Measurements from ENCODE around the gene ANKRD66.
"Not testable (repeated sequence)": the region's sequence is repeated elsewhere in the genome, so short reads cannot be mapped to it uniquely, and the experiment has no call there.

ANKRD66 gene

DNA sequence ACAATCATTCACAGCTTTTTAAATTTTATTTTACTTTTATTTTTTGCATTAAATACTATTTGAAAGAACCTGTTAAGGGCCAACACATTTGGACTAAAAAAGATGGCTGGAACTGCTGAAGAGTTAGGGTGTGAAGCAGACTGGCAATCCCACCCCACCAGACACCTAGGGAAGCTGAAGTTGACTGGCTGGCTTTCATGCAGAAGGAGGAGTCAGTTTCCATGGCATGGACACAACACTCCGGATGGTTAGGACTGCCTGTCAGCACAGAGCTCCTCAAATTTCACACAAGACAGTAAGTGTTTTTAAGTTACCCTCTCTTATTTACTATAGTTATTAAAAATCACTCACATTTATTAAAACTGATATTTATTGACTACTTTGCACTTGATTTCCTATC is at the start of gene ANKRD66:
Gene ANKRD66, plus strand, starts transcription at position 238 of the 400 bp plus-strand sequence. CDS start 5,016 bp downstream, outside the sequence.
- DNase-seq = no peak

DNA sequence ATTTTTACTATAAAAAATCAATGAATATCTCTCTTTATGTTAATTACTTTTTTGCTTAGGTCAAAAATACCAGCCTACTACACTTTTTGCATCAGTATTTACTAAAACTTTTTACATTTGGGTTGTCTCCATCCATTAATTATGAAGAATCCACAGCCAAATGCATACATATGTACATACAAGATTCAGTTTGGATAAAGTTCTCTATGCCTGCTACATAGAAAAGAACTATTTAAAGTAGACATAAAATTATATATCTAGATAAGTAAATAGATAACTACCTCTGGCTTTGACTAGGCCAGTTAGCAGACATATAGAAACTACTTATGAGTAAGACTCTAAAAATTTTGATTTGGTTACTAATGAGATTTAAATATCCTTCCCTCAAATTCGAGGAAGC is 46.8 kb upstream of the ANKRD66 start:
- no peak for DNase-seq

DNA sequence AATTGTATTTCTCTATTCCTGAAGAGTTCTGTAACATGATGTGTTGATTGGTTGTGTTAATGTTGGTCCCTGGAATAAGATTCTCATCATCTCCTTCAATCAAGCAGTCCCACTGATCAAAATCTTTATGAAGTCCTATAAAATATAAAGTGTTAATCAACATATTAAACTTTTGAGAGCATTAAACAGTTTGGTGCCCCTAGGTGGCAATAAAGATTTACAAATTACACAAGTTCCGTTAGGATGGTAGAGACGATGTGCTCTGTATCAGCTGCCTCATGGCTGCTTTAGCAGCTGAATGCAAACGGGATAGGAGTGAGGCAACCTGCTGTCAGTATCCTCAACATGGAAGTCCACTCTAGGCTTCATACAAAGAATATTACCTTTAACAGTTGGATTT is 42.2 kb upstream of the ANKRD66 start:
- DNase-seq = no peak

DNA sequence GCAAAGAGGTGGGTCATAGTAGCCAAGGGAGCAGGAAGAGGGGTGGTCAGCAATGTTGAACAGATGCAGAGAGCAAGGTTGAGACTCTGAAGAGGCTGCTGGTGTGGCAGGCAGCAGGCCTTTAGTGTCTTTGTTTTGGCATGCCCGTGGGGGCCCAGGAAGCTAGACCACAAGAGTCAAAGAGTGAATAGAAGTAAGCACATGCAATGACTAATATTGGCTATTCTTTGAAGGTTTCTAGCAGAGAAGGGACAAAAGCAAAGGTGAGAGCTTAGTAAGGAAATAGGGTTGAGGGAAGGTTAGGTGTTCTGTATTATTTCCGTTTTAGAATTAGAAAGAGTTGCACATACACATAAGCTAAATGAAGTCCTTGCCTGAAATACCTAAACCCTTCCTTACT is 40.3 kb upstream of the ANKRD66 start:
- DNase-seq = no peak

DNA sequence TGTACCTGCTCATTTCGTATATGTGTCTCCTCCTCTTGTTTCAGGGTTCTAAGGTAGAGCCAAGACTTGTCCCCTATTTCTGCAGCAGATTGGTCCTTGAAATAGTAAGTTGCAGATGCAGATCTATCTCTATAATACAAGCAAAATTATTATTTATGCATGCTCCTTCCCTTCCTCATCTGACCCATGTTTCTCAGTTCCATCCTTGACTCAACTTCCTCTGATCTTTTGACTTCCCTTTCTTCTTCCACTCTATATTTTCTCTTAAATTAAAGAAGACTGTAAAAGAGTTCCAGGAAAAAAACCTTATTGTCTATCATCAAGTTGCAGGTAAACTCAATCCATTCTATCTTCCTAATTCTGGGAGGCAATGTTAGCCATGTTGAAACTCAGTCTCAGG is 35.2 kb upstream of the ANKRD66 start:
- no peak for DNase-seq

- DNase-seq = no peak
Observed at GRCh38 chr6:46715141-46715540, 31.6 kb upstream of the ANKRD66 start.

DNA sequence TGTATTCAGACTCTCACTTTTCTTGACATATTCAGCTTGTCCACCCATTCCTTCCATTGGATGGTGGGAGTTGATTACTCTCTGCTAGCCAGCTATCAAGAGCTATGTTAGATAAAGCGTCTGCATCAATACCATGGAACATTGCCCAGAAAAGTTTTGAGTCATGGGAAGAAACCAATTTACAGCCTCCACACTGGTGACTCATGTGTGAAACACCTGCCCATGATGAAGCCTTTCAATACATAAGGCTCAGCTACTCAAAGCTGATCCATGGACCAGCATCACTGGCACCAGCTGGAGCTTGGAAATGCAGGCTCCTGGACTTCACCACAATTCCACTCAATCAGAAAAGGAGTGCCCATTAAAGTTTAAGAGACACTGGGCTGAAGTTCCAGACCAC is 27.6 kb upstream of the ANKRD66 start:
- no peak for DNase-seq

GRCh38 chr6:46720401-46720800 is 26.3 kb upstream of the ANKRD66 start:
- no peak for DNase-seq

DNA sequence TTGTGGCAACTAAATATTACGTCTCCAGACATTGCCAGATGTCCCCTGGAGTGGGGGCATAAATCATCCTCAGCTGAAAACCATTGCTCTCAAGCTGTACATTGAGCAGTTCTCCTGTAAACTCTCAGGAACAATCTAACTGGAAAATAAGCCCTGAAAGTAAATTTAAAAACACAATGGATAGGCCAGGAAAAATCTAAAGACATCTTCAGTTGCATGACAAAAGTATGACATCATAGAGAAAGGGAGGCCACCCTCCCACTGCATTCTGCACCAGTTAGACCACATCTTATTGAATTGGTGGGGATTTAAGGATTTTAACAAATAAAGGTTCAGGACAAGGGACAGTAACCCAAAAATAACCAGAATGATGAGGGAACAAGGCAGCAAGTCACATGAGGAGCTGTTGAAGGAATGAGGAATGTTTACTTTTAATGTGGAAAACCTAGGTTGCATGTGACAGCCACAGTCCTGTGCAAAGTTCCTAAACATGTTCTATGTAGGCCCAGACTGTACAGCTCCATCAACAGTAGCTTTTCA is 16.9 kb upstream of the ANKRD66 start:
- DNase-seq = no peak

- no peak for DNase-seq
Observed at GRCh38 chr6:46730921-46731461, 15.7 kb upstream of the ANKRD66 start.

- DNase-seq = no peak
Observed at GRCh38 chr6:46733341-46733801, 13.4 kb upstream of the ANKRD66 start.

- no peak for DNase-seq
Observed at GRCh38 chr6:46734867-46735719, 11.6 kb upstream of the ANKRD66 start, which contains the start of gene PLA2G7. Gene PLA2G7, minus strand, starts transcription at chr6:46735375. Its CDS starts 12,484 bp downstream, at chr6:46722891.

GRCh38 chr6:46735720-46736031 is 11.1 kb upstream of the ANKRD66 start:
- no peak for DNase-seq

DNA sequence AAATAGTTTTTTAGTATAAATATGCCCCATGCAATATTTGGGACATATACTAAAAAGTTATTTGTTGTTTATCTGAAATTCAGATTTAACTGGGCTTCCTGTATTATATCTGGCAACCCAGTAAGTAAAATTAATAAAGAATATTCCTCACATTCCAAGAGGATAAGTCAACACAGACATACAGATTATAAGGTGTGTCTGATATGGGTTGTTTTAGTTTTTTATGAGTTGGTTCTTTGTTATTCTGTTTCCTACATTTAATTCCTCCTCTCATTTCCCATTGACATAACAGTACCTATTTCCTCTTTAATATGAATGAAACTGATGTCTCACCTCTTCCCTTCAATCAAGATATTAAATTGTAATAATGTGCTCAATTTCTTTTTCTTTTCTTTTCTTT is 9.8 kb upstream of the ANKRD66 start:
- no peak for DNase-seq

DNA sequence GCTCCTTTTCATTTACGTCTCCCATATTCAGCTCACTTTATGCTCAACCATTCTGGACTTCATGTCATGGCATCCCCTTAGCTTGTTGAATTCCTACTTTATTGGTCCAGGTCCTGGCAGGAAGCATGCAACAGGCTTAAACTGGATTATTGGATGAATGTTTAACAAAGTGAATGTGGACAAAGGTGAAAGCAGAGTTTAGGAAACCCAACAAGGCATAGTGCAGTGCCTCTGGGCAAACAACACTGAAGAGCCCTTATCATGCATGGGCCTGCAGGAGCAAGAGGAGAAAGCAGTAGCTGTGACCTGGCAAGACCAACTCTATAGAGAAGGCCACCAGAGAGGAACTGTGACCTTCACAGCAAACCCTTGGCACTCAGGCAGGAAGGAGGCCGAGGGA is 5.3 kb upstream of the ANKRD66 start:
- no peak for DNase-seq

GRCh38 chr6:46741910-46742309 is 4.8 kb upstream of the ANKRD66 start:
- DNase-seq = no peak

- DNase-seq = no peak
Observed at GRCh38 chr6:46743425-46744158, 3.1 kb upstream of the ANKRD66 start.

GRCh38 chr6:46744159-46744725 is 2.5 kb upstream of the ANKRD66 start:
- DNase-seq = not testable (repeated sequence)

DNA sequence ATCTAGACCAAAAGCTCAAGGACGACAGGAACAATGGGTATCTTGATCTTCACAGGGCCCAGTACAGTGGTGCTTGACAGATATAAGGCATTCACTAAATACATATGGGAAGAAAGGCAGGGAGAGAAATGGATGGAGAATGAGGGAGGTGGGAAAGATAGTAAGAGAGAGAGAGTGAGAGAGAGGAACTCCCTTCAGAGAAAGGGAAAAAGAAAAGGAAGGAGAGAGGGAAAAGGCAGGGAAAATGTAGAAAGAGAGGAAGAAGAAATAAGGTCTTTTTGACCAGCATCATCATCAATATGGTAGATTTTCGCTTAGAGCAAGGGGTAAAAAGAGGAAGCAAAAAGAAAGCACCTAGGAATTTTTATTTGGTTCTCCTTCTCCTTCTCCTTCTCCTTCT is 760 bp upstream of the ANKRD66 start:
- no peak for DNase-seq

DNA sequence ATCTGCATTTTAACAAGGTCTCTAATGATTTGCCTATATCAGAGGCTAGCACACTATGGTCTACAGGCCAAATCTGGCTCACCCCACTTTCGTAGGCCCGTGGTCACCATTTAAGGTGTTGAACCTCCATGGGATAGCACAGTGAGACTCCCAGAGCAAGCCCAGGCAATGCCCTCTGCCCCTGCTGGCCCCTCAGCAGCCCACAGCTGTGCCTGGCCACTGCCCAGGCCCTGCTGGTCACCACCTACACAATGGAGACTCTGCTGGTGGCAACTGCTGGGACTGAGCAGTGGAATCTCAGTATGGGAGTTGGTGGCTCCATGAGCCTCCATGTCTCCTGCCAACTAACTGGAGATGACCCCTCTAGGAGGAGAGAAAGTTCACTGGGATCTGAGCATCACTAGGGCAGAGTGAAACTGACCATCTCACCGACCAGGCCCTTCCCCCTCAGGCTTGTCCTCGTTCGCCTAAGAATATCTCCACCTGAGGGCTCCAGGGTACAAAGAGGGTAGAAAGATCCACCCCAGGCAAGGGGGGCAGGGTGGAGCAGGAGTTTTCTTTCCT is 2.3 kb downstream of the ANKRD66 start:
- DNase-seq = no peak

DNA sequence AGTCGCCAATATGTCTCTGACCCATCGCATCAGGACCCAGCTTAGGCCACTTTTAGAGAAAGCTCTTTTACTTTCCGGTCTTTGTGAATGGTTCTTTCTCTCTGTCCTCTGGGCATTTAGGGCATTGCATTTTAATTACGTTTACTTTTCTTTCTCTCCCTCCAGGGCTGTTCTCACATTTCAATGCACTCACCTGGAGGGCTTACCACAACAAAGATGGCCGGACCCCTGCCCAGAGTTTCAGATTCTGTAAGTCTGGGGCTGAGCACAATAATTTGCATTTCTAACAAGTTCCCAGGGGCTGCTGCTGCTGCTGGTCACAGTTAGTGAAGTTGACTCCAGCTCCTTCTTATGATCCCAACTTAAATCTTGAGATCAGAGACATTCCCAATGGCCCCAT is 3.0 kb downstream of the ANKRD66 start:
- DNase-seq = no peak

DNA sequence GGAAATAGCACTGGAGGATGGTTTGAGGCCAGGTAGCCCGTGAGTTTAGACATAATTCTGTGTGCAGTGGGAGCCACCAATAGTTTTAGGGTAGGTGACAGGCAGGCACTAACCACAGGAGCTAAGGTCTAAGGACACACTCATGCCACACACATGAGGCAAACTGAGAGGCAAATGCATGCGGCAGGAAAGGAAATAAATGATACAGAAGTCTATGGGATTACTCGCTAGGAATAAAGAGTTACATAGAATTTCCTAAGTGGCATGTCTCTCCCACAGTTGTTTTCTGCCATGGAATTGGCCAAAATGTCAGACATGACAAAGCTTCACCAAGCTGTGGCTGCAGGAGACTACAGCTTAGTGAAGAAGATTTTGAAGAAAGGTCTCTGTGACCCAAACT is 4.9 kb downstream of the ANKRD66 start:
- DNase-seq = no peak

DNA sequence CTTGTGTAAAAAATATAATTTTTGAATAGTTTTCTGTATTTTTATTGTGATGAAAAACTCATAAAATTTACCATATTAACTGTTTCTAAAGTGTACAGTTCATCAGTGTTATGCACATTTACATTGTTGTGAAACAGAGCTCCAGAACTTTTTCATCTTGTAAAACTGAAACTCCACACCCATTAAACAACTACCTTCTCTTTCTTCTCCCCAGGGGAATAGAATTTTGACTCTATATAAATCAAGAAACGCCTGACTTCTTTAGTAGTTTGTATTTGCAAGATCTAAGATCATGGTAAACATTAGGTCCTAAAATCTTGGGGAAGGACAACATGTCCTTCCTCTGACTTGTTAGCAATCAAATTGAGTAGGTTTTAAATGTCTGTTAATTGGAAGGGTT is 9.1 kb downstream of the ANKRD66 start:
- no peak for DNase-seq
